ENCODE results near the gene PPT1.

The PPT1 gene

DNA sequence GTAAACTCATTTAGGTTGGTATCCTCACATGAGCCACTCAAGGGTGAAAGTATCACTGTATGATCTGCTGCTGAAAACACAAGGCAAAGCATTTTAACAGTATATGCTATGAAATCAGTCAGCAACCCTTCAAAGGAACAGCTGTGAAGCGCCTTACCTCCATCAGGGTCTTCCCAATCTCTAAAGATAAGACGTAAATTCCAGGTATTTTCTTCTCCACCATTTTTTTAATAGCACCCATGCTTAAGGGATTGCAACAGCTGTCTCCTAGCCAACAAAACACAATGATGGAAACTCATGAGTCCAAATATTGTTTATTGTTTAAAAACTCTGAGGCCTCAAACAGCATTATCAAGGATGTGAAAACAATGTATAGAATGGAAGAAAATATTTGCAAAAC lies 4.8 kb downstream of the PPT1 start:
- no peak for DNase-seq

DNA sequence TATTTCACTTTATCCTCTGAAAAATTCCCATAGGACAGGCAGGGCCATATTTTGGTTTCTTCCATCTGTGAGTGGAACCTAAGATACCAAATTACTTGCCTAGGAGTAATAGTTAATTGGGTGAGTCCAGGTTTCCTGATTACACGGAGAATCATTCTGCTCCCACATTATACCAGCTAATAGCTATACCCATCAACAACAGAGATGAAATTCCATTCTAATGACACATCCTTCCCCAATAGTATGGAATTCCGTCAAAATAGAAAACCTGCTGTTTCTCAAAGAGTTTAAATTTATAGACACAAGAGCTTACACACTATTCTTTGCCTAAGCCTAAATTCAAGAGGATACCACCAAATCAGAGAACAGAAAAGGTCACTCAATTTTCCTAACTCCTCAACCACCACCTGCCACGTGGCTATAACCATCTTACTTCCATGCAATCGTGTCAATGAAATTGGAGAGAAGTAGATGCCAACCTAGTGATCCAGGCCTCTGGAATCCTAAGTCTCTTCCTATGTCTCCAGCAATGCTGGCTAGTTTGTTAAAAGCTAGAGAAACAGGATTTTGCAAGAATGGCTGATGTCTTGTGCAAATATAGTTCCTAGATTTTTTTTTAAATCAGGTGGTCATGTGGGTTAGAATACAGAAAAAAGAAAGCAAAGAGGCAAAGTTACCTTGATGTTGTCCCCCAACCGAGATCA lies 6.2 kb downstream of the PPT1 start:
- DNase-seq, result no peak

DNA sequence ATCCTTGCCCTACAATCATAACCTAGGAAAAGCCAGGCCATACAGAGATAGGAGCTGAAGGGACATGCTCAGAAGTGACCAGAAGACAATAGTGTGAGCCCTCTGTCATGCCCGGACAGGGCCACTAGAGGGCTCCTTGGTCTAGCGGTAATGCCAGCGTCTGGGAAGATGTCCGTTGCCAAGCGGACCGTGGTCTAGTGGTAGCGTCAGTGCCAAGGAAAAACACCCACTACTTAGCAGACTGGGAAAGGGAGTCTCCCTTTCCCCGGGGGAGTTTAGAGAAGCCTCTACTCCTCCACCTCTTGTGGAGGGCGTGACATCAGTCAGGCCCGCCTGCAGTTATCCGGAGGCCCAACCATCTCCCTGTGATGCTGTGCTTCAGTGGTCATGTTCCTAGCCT lies 12.3 kb downstream of the PPT1 start:
- peak; percentile 62 for DNase-seq

DNA sequence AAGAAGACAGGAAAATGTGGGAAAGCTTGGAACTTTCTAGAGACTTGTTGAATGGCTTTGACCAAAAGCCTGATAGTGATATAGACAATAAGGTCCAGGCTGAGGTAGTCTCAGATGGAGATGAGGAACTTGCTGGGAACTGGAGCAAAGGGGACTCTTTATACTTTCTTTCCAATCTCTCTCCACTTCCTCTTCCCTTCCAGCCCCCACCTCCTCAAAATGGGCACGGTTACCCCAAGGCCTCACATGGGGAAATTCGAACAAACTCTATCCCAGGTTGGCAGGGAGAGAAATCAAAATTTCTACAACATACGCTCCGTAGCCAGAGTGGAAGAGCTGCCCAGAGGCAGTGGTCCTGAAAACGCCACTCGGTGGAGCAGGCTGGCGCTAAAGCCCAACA lies 15.2 kb downstream of the PPT1 start:
- DNase-seq, result no peak

DNA sequence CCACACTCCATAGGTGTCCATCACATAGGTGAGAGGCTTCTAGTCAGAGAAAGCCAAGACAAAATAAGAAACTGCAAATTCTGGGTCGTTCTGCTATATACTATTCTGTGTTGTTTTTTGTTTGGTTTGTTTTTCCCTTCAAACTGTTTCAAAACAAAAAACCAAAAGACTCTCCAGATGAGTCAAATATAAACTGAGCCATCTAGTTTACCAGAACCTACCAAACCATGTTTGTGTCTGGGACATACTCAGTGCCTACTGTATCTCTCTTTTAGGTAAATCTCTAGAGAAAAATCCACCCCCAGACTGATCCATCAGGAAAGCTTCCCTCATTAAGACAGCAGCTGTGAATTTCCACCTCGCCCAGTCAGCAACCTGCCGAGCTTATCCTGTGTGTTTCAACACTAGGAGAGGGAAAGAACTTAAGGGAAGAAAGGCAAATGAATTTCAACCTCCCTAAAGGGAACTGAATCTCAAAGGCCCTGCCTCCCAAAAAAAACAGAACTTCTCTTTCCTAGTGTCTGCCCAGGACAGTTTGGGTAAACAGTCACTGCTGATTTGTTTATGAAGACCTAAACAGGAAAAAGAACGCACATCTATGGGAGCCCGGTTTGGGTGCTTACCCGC lies 17.2 kb downstream of the PPT1 start:
- DNase-seq, result no peak

DNA sequence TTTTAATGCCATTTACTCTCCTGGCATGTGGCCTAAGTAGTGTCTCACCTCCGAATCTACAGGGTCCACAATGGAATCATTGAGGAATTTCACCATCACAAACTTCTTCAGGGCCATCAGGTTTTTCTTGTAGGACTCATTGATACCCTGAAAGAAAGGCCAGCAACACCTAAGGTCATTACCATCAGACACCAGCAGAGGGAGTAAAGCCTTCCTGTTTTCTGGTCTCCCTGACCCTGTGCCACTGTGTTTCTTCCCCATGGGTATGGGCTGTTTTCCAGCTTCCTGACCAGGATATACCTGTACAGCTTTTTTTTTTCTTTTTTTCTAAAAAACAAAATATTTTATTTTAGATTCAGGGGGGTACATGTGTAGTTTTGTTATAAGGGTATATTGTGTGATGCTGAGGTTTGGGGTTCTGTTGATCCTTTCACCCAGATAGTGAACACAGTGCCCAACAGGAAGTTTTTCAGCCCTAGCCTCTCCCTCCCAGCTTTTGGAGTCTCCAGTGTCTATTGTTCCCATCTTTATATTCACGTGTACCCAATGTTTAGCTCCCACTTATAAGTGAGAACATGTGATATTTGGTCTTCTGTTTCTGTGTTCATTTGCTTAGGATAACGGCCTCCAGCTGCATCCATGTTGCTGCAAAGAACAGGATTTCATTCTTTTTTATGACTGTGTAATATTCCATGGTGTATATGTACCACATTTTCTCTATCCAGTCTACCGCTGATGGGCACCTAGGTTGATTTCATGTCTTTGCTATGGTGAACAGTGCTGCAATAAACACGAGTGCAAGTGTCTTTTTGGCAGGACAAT lies 18.3 kb downstream of the PPT1 start:
- DNase-seq, result peak; percentile 57

DNA sequence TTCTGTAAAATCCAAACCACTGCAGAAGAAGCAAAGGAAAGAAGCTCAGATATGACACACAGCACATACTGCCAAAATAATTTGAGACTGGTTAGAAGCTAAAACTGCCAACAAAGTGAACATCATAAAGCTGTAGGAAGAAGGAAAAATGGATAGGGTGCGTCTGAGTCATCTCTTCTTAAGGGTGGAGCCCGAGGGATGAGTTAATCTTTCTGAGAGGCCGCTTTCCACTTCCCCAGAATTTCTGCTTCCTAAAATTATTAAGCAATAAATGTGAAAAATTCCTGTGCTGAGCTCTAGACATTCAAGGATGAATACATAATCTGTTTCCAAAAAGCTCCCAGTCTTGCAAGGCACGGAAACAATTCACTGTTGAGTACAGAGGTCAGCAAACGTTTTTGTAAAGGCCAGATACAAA lies 20.1 kb downstream of the PPT1 start:
- no peak for DNase-seq

DNA sequence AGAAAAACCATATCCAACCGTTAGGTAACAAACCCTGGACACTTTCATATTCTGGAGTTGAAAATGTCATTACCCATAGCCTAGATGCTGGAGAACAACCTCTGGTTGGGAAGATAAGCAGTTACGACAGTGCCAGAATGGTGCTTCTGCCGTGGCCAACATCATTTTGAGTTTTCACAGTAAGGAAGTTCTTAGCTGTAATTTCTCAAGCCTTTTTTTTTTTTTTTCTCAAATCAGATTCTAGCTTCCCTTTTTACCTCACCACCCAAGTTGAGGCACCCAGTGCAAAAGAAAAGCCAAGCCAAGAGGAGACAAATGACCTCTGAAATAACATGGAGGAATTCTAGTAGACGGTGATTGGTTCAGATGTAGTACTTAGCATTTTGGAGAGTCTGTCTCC lies 21.8 kb downstream of the PPT1 start:
- DNase-seq, result no peak

DNA sequence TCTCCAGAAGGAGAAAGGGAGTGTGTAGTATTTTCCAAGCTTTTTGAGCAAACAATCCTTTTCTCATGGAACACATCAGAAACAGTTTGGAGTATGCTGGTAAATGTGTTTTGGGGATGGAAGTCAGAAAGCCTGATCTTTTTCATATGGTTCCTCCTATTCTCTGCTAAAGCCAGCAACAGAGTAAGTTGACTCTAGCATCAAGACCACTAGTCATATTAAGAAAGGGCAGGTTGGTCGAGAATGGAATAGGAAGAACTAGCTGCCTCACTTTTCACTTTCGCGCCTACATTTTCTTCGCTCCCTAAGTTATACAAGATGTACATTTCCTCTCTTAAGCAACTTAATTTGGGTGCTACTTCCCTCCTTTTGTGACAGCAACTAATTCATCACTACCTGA lies 24.0 kb downstream of the PPT1 start:
- no peak for DNase-seq

DNA sequence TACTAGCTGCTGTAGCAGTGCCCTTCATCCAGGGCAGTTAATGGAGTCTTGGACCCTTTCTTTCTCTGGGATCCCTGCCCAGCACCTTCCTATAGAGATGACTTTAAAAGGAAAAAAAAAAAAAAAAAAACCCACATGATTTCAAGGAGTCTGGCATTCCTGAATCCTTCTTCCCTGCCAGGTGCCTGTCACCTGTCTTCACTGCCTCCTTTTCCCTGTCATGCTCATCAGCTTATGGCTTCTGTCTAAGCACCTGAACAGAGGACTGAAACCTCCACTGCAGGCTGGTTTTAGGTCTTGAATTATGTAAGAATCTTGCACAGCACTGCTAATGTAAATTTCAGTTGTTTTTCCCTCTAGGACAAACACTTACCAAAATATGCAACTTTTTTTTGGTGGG lies 24.9 kb downstream of the PPT1 start:
- DNase-seq, result no peak

DNA sequence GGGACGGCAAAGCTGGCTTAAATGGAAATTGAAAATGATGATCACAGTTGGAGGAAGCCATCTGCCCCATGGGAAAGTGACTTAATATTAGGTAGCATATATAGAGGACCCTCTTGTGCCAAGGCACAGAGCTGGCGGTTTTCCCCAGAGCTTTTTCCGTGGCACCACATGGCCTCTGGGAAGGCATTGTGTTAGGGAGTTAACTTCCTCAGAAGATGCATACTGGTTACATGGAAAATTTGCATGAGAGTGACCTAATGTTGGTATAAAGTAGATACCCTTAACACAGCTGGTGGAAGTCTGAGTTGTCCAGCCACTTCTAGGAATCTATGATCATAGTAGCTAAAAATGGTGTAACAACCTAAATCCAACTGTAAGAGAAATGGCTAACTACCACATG lies 29.2 kb downstream of the PPT1 start:
- no peak for DNase-seq

DNA sequence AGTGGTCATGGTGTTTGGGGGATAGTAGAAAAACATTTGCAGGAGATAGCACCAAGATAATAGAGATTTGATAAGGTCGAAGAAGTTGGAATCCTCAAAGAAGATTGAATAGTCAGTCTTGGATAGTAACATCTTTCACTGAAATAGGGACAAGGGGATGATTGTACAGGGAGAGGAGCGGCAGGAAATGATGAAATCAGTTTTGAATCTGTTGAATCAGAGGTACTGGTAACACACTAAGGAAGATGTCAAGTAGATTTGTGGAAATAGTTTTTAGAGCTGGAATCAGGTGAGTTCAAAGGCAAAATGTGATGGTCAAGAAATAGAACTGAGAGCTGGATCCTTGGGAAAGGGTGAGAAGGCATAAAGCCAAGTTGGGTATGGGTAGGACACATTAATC lies 30.0 kb downstream of the PPT1 start:
- DNase-seq, result no peak

DNA sequence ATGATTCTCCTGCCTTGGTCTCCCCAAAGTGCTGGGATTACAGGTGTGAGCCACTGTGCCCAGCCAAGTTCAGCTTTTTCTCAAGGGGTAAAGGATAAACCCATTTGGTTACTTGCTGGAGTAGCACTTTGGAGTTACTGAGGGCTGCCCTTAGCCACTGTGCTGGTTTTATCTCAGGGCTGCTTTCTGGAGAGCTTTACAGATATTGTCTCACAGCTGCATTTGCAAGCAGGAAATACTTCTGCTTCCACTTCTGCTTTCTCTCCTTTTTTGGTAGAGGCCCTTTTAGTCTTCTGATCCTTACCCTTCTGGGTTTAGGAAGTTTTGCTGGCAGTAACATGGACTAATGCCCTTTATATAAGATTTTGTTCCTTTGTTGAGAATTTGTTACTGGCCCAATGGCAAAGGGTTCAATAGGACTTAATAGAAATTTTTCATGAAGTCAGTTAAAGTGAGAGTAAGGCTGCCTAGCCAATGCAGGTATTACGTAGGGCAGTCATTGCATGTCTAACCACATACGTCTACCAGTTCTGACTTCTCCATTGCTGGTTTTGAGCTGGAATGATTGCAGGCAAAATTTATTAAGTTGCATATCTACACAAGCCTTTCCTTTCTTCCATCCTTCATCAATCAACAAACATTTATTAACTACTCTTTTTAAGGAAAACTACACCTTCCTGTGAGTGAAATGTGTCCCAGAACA lies 32.1 kb downstream of the PPT1 start:
- no peak for DNase-seq

DNA sequence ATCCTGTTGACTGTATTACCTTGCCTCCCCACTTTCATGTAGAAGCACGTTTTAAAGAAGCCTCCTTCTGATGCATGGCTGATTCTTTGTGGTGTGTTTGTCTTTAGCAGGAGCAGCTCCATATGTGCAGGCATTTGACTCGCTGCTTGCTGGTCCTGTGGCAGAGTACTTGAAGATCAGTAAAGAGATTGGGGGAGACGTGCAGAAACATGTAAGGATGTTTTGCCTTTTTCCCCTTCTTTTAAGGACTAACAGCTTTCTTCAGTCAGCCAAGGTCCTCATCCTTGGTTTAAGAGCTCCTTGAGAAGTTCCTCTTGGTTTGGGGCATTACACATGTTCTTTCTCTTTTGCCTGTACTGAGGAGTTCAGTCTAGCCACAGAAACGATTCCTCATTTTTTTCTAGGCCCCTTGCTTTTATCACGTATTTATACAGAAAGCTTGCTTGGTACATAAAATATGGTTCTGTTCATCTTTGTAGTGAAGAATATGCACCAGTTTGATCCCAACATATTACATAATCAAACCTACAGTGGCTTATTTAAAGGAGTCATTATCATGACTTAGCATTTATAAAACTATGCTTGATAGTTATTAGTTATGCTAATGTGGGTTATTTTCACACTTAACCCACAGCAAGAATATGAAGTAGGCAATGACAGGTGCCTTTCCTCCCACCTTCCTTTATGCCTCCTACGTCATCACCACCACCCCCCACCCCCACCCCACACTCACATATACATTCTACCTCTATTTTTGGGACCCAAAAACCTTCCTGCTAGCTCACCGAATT lies 36.9 kb downstream of the PPT1 start:
- DNase-seq, result no peak

DNA sequence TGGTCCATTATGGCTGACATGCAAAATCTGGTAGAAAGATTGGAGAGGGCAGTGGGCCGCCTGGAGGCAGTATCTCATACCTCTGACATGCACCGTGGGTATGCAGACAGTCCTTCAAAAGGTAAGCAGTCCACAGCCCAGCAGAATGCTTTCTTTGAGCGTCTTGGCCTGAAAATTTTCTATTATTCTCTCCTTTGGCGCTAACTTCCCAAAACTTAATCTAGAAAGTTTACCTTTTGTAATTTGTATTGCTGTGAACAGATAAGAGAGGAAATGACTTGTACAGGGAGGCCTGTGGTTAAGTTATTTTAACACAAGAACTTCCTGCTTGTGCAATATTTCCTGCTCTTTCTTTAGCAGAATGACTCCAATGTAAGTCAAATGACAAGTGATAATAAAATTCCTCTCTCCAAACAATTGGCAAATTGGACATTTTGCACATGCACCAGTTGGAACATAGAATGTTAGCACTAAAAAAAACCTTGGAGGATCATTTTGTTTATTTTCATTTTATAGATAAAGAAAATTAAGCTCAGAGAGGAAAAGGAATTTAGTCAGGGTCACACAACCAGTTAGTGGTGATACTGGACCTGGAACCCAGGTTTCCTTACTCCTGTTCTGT lies 37.6 kb downstream of the PPT1 start:
- DNase-seq, result peak; percentile 52

DNA sequence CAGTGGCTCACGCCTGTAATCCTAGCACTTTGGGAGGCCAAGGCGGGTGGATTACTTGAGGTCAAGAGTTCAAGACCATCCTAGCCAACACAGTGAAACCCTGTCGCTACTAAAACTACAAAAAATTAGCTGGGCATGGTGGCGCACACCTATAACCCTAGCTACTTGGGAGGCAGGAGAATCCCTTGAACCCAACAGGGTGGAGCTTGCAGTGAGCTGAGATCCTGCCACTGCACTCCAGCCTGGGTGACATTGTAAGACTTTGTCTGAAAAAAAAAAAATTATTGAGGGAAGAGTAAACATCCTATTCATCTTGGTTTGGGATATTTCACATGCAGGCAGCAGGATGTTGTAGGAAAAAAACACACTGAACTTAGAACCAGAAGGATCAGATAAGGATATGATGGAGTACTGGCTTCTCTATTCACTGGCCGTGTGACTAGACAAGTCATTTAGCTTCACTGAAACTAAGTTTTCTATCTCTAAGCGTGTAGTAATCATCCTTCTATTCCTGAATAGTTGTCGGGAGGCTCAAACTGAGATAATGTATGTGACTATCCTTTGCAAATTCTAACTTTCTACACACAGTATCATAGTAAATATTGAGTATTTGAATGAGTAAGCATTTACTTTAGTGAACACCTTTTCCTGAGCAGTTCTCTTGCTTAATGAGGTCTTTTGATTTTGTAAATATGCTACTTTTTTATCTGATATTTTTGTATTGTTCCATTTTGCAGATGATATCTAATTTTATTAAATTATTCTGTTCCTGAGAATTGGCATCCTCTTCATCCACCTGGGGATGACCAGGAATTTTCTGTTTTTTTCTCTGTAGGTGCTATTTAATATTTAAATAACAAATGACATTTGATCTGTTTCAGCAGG lies 38.4 kb downstream of the PPT1 start:
- no peak for DNase-seq

DNA sequence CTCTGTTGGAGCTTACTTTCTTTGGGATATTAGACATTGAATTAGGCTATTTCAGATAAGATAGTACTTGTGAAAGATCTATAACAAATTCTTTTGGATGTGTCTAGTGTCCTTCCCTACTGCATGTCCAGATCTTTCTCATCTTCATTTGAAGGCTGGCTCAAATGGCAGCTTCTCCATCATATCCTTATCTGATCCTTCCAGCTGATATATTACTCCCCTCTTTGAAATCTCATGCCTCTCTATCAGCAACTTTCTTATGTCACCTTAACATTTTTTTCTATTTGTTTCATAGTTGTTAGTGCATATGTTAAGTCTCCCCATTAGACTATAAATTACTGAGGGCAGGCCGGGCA lies 39.0 kb downstream of the PPT1 start:
- DNase-seq, result no peak

DNA sequence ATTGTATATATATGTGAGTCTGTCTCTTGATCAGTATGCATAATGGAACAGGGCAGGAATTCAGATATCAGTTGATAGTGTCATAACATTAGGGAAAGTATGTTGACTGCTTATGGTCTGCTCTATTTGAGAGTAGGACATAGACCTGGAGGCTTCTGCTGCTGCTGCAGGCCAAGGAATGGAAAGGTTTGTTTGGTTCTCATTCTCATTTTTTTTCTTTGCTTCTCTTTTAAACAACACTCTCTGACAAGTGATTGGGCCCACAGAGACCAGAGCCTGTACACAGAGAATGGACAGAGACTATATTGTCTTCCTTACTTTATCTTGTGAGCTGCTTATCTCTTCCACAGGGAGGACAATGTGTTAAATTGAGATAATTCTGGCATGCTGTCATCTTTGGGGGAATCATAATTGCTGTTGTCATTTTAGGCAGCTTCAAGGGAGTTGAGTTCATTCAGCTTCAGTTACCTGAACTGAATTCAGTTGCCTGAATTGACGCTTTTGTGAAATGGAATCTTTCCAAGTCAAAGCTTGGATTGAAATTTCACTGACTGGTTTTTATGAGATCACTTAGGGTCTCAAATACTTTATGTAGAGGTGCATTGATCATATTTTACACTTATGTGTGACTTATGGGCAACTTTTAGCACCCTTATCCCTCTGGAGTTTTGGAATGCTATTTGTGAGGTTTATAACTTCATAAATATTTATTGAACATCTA lies 39.6 kb downstream of the PPT1 start:
- no peak for DNase-seq

DNA sequence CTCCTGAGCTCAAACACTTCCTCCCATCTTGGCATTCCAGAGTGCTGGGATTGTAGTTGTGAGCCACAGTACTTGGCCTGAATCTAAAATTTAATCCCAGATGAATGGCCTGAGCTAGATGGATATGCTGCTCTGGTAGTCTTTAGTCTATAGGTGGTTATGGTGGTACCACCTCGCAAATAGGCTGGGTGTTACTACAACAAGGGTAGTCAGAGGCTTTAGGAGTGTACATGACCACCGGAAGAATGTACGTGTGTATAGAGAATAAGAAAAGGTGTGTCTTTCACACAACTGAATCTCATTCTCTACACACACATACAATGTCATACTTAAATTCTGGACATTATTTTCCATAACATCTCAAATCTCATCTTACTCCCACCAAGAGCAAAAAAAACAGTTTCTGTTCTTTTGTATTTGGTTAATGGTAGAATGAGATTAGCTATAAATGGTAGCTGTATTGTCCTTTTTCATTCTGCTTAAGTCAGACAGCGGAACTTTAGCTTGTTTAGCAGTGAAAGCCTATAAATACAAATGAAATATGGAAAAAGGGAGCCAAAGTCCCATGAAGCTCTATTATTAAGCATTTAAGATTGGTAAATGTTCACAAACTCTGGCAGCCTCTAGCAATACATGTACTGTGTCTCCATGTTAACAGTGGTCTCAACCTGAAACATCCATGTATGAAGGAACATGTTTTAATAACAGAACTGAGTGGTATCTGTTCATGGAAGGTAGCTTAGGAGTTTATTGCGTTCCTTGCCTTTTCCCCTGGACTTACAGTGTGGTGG lies 40.3 kb downstream of the PPT1 start:
- no peak for DNase-seq
